A549 (cell line): ENCODE results near the gene BAG1. TPM values are rescaled to one million over a fixed set of nuclear protein-coding genes. Genes with fewer than 3 reads are reported as not detected.

ENCODE experiments used
- ATAC-seq, 2 experiments: fragments of 200-7000 bp in 1 of 2; fragments of >200 bp in 1 of 2; cut with Nextera tagmentation in 1 of 2; cut with Tn5 transposase in 1 of 2; 3 replicates each; pipeline versions ENCODE4 v1.8.0 to v1.9.1; 2018 to 2020; ENCODE audit warnings: mild to moderate bottlenecking in 1 of 2, moderate library complexity in 1 of 2
- CTCF ChIA-PET: fragments of 300-600 bp; sonication (Branson Sonifier 250); formaldehyde crosslinking; extraction: SDS; loops from one replicate; lab custom pipeline; 2021; ENCODE audit warnings: antibody characterized with exemption, inconsistent platforms; lab: Yijun Ruan, JAX
- POLR2A ChIA-PET: fragments of 350-600 bp; formaldehyde crosslinking; extraction: SDS; loops from one replicate; lab custom pipeline; 2021; ENCODE audit warnings: antibody characterized with exemption, inconsistent platforms; lab: Yijun Ruan, JAX
- DNase-seq, 2 experiments: peaks; one replicate each; pipeline versions ENCODE4 v3.0.0 to v3.0.0-alpha.2; 2011 to 2016; ENCODE audit warnings: low read depth in 1 of 2, low spot score in 1 of 2
- FAIRE-seq: peaks from 2 replicates; lab custom pipeline; 2011; peaks lifted over from hg19 to GRCh38; lab: Jason Lieb, UNC
- H3K27ac ChIP-seq, 2 experiments: fragments of >200 bp; sonication (Bioruptor Twin); formaldehyde crosslinking; 3 replicates each; pipeline ENCODE4 v1.5.1; 2016 to 2017
- H3K4me1 ChIP-seq: fragments of >200 bp; sonication (Bioruptor Twin); formaldehyde crosslinking; 3 replicates; pipeline ENCODE4 v1.6.1; 2016
- H3K4me2 ChIP-seq: fragments of >200 bp; sonication (Bioruptor Twin); formaldehyde crosslinking; 3 replicates; pipeline ENCODE4 v1.6.1; 2016
- H3K4me3 ChIP-seq: fragments of >200 bp; sonication (Bioruptor Twin); formaldehyde crosslinking; 3 replicates; pipeline ENCODE4 v1.5.1; 2016
- H3K9me3 ChIP-seq: fragments of >200 bp; sonication (Bioruptor Twin); formaldehyde crosslinking; 3 replicates; pipeline ENCODE4 v1.6.1; 2016
- CBX8 ChIP-seq: fragments of 200-600 bp; sonication (generic); IDR thresholded peaks from 2 replicates; pipeline ENCODE4 v1.6.1; 2016
- CHD2 ChIP-seq: fragments of 150-350 bp; IDR thresholded peaks from 2 replicates; pipeline ENCODE4 v1.6.1; 2014; ENCODE audit warnings: low read length; ENCODE audit not compliant: partially characterized antibody
- CTCF ChIP-seq: fragments of >200 bp; sonication (Bioruptor Twin); formaldehyde crosslinking; IDR thresholded peaks from 3 replicates; pipeline ENCODE4 v1.5.1; 2016
- FOSL2 ChIP-seq, 2 experiments: fragments of 450-650 bp in 1 of 2; fragments of >200 bp in 1 of 2; sonication (Bioruptor Twin) in 1 of 2; formaldehyde crosslinking; IDR thresholded peaks; 2 replicates each; pipeline versions ENCODE4 v1.5.0 to v1.6.1; 2016 to 2020; ENCODE audit warnings: mild to moderate bottlenecking in 1 of 2, moderate library complexity in 1 of 2
- GATA3 ChIP-seq: IDR thresholded peaks from 2 replicates; pipeline ENCODE4 v1.6.1; 2012; ENCODE audit warnings: borderline replicate concordance
- HES2 ChIP-seq: fragments of >200 bp; sonication (Bioruptor Twin); formaldehyde crosslinking; IDR thresholded peaks from 2 replicates; pipeline ENCODE4 v1.6.1; 2016
- HOXA7 ChIP-seq: fragments of 250-450 bp; sonication (Bioruptor Pico); IDR thresholded peaks from 2 replicates; pipeline ENCODE4 v1.5.0; 2020; ENCODE audit warnings: mild to moderate bottlenecking, moderate library complexity
- HOXB13 ChIP-seq: fragments of 250-450 bp; sonication (Bioruptor Pico); IDR thresholded peaks from 2 replicates; pipeline ENCODE4 v1.5.0; 2020; ENCODE audit warnings: low read depth, mild to moderate bottlenecking, moderate library complexity
- HOXB5 ChIP-seq: fragments of 250-450 bp; sonication (Bioruptor Pico); IDR thresholded peaks from 2 replicates; pipeline ENCODE4 v1.5.0; 2020; ENCODE audit warnings: mild to moderate bottlenecking, moderate library complexity
- KDM1A ChIP-seq: fragments of 200-600 bp; sonication (generic); IDR thresholded peaks from 2 replicates; pipeline ENCODE4 v1.6.1; 2016; ENCODE audit warnings: low read depth, mild to moderate bottlenecking
- KDM5A ChIP-seq: fragments of 200-600 bp; sonication (generic); IDR thresholded peaks from 2 replicates; pipeline ENCODE4 v1.6.1; 2016; ENCODE audit warnings: antibody characterized with exemption, mild to moderate bottlenecking
- MAFK ChIP-seq: fragments of 450-650 bp; IDR thresholded peaks from 2 replicates; pipeline ENCODE4 v1.6.1; 2014; ENCODE audit not compliant: partially characterized antibody
- NFE2L2 ChIP-seq: fragments of 150-350 bp; conservative IDR thresholded peaks from 2 replicates; pipeline ENCODE4 v1.6.1; 2014; ENCODE audit warnings: low read length
- PHF8 ChIP-seq: fragments of 200-600 bp; sonication (generic); IDR thresholded peaks from 2 replicates; pipeline ENCODE4 v1.6.1; 2016; ENCODE audit warnings: low read depth, mild to moderate bottlenecking, antibody characterized with exemption, moderate library complexity, borderline replicate concordance
- RFX5 ChIP-seq: fragments of 450-650 bp; IDR thresholded peaks from 2 replicates; pipeline ENCODE4 v1.7.1; 2014; ENCODE audit warnings: antibody characterized with exemption, mild to moderate bottlenecking, moderate library complexity
- SMC3 ChIP-seq: fragments of >200 bp; sonication (Bioruptor Twin); formaldehyde crosslinking; IDR thresholded peaks from 3 replicates; pipeline ENCODE4 v1.6.1; 2018; ENCODE audit warnings: inconsistent platforms
- SREBF2 ChIP-seq: fragments of 450-650 bp; IDR thresholded peaks from 2 replicates; pipeline ENCODE4 v1.6.1; 2014; ENCODE audit warnings: mild to moderate bottlenecking, moderate library complexity
- TFCP2L1 ChIP-seq: fragments of 250-450 bp; sonication (Bioruptor Pico); IDR thresholded peaks from 2 replicates; pipeline ENCODE4 v1.5.0; 2021; ENCODE audit warnings: mild to moderate bottlenecking
- ZFP36 ChIP-seq: fragments of 450-650 bp; IDR thresholded peaks from 2 replicates; pipeline ENCODE4 v1.6.1; 2014; ENCODE audit warnings: borderline replicate concordance; ENCODE audit not compliant: partially characterized antibody
- ZSCAN20 ChIP-seq: fragments of 250-450 bp; sonication (Bioruptor Pico); IDR thresholded peaks from 2 replicates; pipeline ENCODE4 v1.8.0; 2022; ENCODE audit warnings: mild to moderate bottlenecking, moderate library complexity
- WGBS: methylation state at CpG from one replicate; pipeline ENCODE4 v1.1.6; 2017; ENCODE audit errors: missing lambda C conversion rate; 5-methylcytosine and 5-hydroxymethylcytosine counted together
- polyA plus RNA-seq, 4 experiments: library from polyadenylated mRNA; depleted of rRNA in 3 of 4; stranded (reverse); fragments of >200 nt; fragmentation: RNase III in 1 of 4; extraction: RNeasy Plus Mini Kit Qiagen cat#74134 plus additional on column Dnase treatment in 1 of 4; gene quantifications; 2 replicates in 3 of 4; 3 replicates in 1 of 4; pipeline ENCODE4 v1.2.3, GENCODE V29; 2011 to 2017
- TF ChIP-seq, protein P1 (sequence below): fragments of 250-450 bp; sonication (Bioruptor Pico); IDR thresholded peaks from 2 replicates; pipeline ENCODE4 v1.5.0; 2021; ENCODE audit warnings: mild to moderate bottlenecking, moderate library complexity, borderline replicate concordance
- TF ChIP-seq, protein P2 (sequence below): IDR thresholded peaks from 2 replicates; pipeline ENCODE4 v1.6.1; 2012

Gene BAG1
- polyA plus RNA-seq, 2 of the 4 experiments (the other 2 are of a cell fraction) = 73.0 to 86.9 TPM

DNA sequence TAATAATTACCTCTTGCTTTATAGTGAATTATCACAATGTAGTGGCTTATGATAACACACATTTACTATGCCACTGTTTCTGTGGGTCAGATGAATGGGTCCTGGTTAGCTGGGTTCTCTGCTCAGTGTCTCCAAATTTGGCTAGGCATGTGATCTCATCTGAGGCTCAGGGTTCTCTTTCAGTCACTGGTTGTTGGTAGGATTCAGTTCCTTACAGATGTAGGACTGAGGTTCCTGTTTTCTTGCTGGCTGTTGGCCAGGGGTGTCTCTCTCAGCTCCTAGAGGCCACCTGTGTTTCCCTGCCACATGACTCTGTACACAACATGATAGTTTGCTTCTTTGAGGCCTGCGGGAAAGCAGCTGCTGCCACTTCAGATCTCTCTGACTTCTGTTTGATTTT, 32.9 kb upstream of the BAG1 start (continued):
- TF ChIP-seq CTCF (no peak), HOXA7 (CRISPR knock-in tag) (no peak)

DNA sequence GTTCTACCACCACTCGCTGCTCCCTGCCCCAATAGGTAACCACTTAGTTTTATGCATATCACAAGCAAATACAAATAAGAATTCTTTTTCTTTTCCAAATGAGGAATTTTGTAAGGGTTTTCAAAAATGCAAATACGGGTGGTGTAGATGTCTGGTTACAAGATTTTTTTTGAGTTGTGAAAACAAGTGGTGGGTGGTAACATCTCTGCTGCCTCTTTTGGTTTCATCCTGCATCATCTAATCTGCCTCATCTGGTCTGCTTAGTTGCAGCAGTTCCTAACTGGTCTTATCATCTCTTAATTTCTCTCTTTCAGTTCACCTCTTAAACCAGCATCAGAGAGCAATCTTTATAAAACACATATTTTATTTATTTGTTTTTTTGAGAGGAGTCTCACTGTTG, 31.1 kb upstream of the BAG1 start:
- peaks cover 44% of the 10 kb centered on the region for H3K4me1 ChIP-seq
- TF ChIP-seq, protein P1, sequence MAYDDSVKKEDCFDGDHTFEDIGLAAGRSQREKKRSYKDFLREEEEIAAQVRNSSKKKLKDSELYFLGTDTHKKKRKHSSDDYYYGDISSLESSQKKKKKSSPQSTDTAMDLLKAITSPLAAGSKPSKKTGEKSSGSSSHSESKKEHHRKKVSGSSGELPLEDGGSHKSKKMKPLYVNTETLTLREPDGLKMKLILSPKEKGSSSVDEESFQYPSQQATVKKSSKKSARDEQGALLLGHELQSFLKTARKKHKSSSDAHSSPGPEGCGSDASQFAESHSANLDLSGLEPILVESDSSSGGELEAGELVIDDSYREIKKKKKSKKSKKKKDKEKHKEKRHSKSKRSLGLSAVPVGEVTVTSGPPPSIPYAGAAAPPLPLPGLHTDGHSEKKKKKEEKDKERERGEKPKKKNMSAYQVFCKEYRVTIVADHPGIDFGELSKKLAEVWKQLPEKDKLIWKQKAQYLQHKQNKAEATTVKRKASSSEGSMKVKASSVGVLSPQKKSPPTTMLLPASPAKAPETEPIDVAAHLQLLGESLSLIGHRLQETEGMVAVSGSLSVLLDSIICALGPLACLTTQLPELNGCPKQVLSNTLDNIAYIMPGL (CRISPR knock-in tag) = no peak
- TF ChIP-seq PHF8 (no peak), CTCF (no peak), GATA3 (no peak), HOXB13 (CRISPR knock-in tag) (no peak), CHD2 (no peak)
- ChIA-PET POLR2A (no interaction called here), CTCF (interaction anchor here (1.2 to 3.5 kb wide), 4 partner anchors 9 to 171 kb away, joined by 3 to 22 read pairs (median 8); no protein-coding TSS in a partner anchor)
- ATAC-seq = no peak
- WGBS = 92% methylated on average over 2 of the region's 2 CpGs
- no peak for FAIRE-seq
- no peaks in the 10 kb centered on the region for H3K9me3 ChIP-seq
- no peak overlapping the region for H3K4me3 ChIP-seq
- DNase-seq = no peak
- H3K4me2 ChIP-seq = no peak overlapping the region
- no peak overlapping the region for H3K27ac ChIP-seq

GRCh38 chr9:33294670-33295432, 30.3 kb upstream of the BAG1 start:
- Histone ChIP-seq H3K4me3 (no peak overlapping the region), H3K4me1 (peaks cover 44% of the 10 kb centered on the region), H3K4me2 (no peak overlapping the region), H3K9me3 (no peaks in the 10 kb centered on the region), H3K27ac (no peak overlapping the region)
- no peak for FAIRE-seq
- POLR2A ChIA-PET = interaction anchor here (0.6 kb wide), 1 partner anchor 23 kb away, joined by 4 read pairs; no protein-coding TSS in a partner anchor
- WGBS = 91% methylated on average over 12 of the region's 12 CpGs
- CTCF ChIA-PET = no interaction called here
- no peak for ATAC-seq
- DNase-seq = no peak
- TF ChIP-seq CBX8 (no peak), ZSCAN20 (CRISPR knock-in tag) (no peak), FOSL2 (IDR thresholded peaks at IDR 0.05) (no peak), FOSL2 (CRISPR knock-in tag; IDR thresholded peaks at IDR 0.05) (no peak), KDM5A (no peak), HOXB13 (CRISPR knock-in tag) (no peak), SREBF2 (no peak), RFX5 (no peak), SMC3 (no peak), ZFP36 (no peak), HES2 (no peak), NFE2L2 (no peak), TFCP2L1 (CRISPR knock-in tag) (no peak), HOXB5 (CRISPR knock-in tag) (no peak), KDM1A (no peak), MAFK (no peak)
- TF ChIP-seq, protein P2, sequence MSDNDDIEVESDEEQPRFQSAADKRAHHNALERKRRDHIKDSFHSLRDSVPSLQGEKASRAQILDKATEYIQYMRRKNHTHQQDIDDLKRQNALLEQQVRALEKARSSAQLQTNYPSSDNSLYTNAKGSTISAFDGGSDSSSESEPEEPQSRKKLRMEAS = no peak
